Neural cell (in vitro differentiated cells): Measurements from ENCODE around the gene S100B. TPM values are rescaled to one million over a fixed set of nuclear protein-coding genes. Genes with fewer than 3 reads are reported as not detected.

Experiments
- H2AFZ ChIP-seq: fragments of 200-600, 300-800 bp; sonication (generic), shearing (Covaris generic); 2 replicates; pipeline ENCODE4 v1.6.0; 2014; ENCODE audit warnings: low read depth, mild to moderate bottlenecking, antibody characterized with exemption, low read length, moderate library complexity
- H3F3A ChIP-seq: fragments of 200-600 bp; shearing (Covaris generic); 2 replicates; pipeline ENCODE4 v1.6.1; 2016; ENCODE audit warnings: mild to moderate bottlenecking, moderate library complexity, mixed read lengths, antibody characterized with exemption, low read length; ENCODE audit not compliant: insufficient read depth, poor library complexity, severe bottlenecking
- H3K27ac ChIP-seq: fragments of 200-600, 300-800 bp; sonication (generic), shearing (Covaris generic); 2 replicates; pipeline ENCODE4 v1.5.1; 2014; ENCODE audit warnings: mild to moderate bottlenecking, low read length, moderate library complexity
- H3K27me3 ChIP-seq: fragments of 300-800, 200-600 bp; sonication (generic), shearing (Covaris generic); 2 replicates; pipeline ENCODE4 v1.6.0; 2014; ENCODE audit warnings: mild to moderate bottlenecking, low read depth, low read length, moderate library complexity; ENCODE audit not compliant: insufficient read depth
- H3K36me3 ChIP-seq: fragments of 300-800, 200-600 bp; sonication (generic), shearing (Covaris generic); 2 replicates; pipeline ENCODE4 v1.5.1; 2014; ENCODE audit warnings: mild to moderate bottlenecking, antibody characterized with exemption, low read length, moderate library complexity; ENCODE audit not compliant: insufficient read depth
- H3K4me2 ChIP-seq: fragments of 300-800, 200-600 bp; sonication (generic), shearing (Covaris generic); 2 replicates; pipeline ENCODE4 v1.6.0; 2014; ENCODE audit warnings: mild to moderate bottlenecking, low read length
- H3K4me3 ChIP-seq: fragments of 300-800, 200-600 bp; sonication (generic), shearing (Covaris generic); 2 replicates; pipeline ENCODE4 v1.5.1; 2014; ENCODE audit warnings: mild to moderate bottlenecking, low read length, moderate library complexity
- H3K79me2 ChIP-seq: fragments of 200-600 bp; shearing (Covaris generic); replicated peaks from 2 replicates; pipeline ENCODE4 v1.6.0; 2014; ENCODE audit warnings: mild to moderate bottlenecking, low read length, moderate library complexity; ENCODE audit not compliant: insufficient read depth
- H3K9ac ChIP-seq: fragments of 300-800, 200-600 bp; sonication (generic), shearing (Covaris generic); 2 replicates; pipeline ENCODE4 v1.6.1; 2016; ENCODE audit warnings: mild to moderate bottlenecking, low read length, mixed read lengths
- H3K9me2 ChIP-seq: fragments of 200-600 bp; shearing (Covaris generic); 2 replicates; pipeline ENCODE4 v1.6.1; 2016; ENCODE audit warnings: mild to moderate bottlenecking, low read length, mixed read lengths; ENCODE audit not compliant: insufficient read depth
- H3K9me3 ChIP-seq: fragments of 200-600, 300-800 bp; sonication (generic), shearing (Covaris generic); 2 replicates; pipeline ENCODE4 v1.6.1; 2016; ENCODE audit warnings: mild to moderate bottlenecking, mixed run types, low read length, moderate library complexity, mixed read lengths
- H4K20me1 ChIP-seq: fragments of 200-600 bp; shearing (Covaris generic); 2 replicates; pipeline ENCODE4 v1.6.1; 2016; ENCODE audit warnings: mild to moderate bottlenecking, mixed run types; ENCODE audit not compliant: insufficient read depth
- EP300 ChIP-seq: fragments of 450-650 bp; conservative IDR thresholded peaks from 2 replicates; pipeline ENCODE4 v1.6.1; 2014; ENCODE audit warnings: antibody characterized with exemption, mild to moderate bottlenecking, moderate library complexity; ENCODE audit not compliant: poor library complexity, severe bottlenecking
- EZH2 ChIP-seq: fragments of 200-600, 300-800 bp; shearing (Covaris generic), sonication (generic); IDR thresholded peaks from 2 replicates; pipeline ENCODE4 v1.6.1; 2014; ENCODE audit warnings: antibody characterized with exemption, low read length, borderline replicate concordance, mild to moderate bottlenecking; ENCODE audit not compliant: insufficient read depth, poor library complexity, severe bottlenecking
- MXI1 ChIP-seq: fragments of 450-650 bp; conservative IDR thresholded peaks from 2 replicates; pipeline ENCODE4 v1.6.1; 2014; ENCODE audit warnings: antibody characterized with exemption, mild to moderate bottlenecking; ENCODE audit not compliant: poor library complexity, severe bottlenecking
- POLR2AphosphoS5 ChIP-seq: IDR thresholded peaks from 2 replicates; pipeline ENCODE4 v1.6.1; 2012
- RAD21 ChIP-seq: fragments of 450-650 bp; conservative IDR thresholded peaks from 2 replicates; pipeline ENCODE4 v1.6.1; 2014; ENCODE audit warnings: antibody characterized with exemption, mild to moderate bottlenecking, moderate library complexity
- SMC3 ChIP-seq: fragments of 450-650 bp; conservative IDR thresholded peaks from 2 replicates; pipeline ENCODE4 v1.6.1; 2014; ENCODE audit warnings: antibody characterized with exemption, mild to moderate bottlenecking, moderate library complexity; ENCODE audit not compliant: poor library complexity
- TAF1 ChIP-seq: IDR thresholded peaks from 2 replicates; pipeline ENCODE4 v1.6.1; 2012; ENCODE audit warnings: low read depth
- polyA plus RNA-seq: library from polyadenylated mRNA; depleted of rRNA; stranded (reverse); fragments of >200 nt; gene quantifications from 2 replicates; pipeline ENCODE4 v1.2.3, GENCODE V29; 2014
- TF ChIP-seq, protein P1 (sequence below): fragments of 450-650 bp; IDR thresholded peaks from 2 replicates; pipeline ENCODE4 v1.5.1; 2014; ENCODE audit warnings: antibody characterized with exemption, mild to moderate bottlenecking, moderate library complexity; ENCODE audit not compliant: poor library complexity, severe bottlenecking
- TF ChIP-seq, protein P2 (sequence below): IDR thresholded peaks from 2 replicates; pipeline ENCODE4 v1.6.1; 2012; ENCODE audit warnings: borderline replicate concordance

Gene S100B
- polyA plus RNA-seq, 1 donor from 2014 or later, result 1.4 TPM

DNA sequence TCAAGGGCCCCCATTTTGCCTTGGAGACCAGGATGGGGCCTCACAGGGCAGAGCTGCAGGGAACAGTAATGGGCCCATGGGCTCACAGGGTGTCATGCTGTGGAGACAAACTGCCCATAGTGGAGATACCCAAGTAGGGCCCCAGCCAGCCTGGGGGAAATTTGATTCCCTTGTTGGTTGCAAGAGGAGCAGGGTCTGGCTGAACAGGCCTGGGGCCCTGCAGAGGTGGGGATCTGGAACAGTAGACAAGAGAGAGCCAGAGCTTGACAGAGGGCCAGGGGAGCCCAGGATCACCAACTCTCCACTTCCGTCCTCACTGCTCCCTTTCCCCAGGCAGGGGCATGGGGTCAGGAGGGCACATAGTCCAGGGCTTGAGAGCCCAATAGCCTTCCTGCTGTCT is 8.7 kb downstream of the S100B start:
- H3K27me3 ChIP-seq, result no peaks in the 10 kb centered on the region
- TF ChIP-seq, protein P1, sequence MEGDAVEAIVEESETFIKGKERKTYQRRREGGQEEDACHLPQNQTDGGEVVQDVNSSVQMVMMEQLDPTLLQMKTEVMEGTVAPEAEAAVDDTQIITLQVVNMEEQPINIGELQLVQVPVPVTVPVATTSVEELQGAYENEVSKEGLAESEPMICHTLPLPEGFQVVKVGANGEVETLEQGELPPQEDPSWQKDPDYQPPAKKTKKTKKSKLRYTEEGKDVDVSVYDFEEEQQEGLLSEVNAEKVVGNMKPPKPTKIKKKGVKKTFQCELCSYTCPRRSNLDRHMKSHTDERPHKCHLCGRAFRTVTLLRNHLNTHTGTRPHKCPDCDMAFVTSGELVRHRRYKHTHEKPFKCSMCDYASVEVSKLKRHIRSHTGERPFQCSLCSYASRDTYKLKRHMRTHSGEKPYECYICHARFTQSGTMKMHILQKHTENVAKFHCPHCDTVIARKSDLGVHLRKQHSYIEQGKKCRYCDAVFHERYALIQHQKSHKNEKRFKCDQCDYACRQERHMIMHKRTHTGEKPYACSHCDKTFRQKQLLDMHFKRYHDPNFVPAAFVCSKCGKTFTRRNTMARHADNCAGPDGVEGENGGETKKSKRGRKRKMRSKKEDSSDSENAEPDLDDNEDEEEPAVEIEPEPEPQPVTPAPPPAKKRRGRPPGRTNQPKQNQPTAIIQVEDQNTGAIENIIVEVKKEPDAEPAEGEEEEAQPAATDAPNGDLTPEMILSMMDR, result no peak
- TF ChIP-seq TAF1, result no peak
- TF ChIP-seq POLR2AphosphoS5, result no peak
- TF ChIP-seq MXI1, result no peak
- TF ChIP-seq EP300, result no peak
- TF ChIP-seq SMC3, result no peak
- no peak for TF ChIP-seq RAD21
- TF ChIP-seq, protein P2, sequence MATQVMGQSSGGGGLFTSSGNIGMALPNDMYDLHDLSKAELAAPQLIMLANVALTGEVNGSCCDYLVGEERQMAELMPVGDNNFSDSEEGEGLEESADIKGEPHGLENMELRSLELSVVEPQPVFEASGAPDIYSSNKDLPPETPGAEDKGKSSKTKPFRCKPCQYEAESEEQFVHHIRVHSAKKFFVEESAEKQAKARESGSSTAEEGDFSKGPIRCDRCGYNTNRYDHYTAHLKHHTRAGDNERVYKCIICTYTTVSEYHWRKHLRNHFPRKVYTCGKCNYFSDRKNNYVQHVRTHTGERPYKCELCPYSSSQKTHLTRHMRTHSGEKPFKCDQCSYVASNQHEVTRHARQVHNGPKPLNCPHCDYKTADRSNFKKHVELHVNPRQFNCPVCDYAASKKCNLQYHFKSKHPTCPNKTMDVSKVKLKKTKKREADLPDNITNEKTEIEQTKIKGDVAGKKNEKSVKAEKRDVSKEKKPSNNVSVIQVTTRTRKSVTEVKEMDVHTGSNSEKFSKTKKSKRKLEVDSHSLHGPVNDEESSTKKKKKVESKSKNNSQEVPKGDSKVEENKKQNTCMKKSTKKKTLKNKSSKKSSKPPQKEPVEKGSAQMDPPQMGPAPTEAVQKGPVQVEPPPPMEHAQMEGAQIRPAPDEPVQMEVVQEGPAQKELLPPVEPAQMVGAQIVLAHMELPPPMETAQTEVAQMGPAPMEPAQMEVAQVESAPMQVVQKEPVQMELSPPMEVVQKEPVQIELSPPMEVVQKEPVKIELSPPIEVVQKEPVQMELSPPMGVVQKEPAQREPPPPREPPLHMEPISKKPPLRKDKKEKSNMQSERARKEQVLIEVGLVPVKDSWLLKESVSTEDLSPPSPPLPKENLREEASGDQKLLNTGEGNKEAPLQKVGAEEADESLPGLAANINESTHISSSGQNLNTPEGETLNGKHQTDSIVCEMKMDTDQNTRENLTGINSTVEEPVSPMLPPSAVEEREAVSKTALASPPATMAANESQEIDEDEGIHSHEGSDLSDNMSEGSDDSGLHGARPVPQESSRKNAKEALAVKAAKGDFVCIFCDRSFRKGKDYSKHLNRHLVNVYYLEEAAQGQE, result no peak
- TF ChIP-seq EZH2, result no peak
- H4K20me1 ChIP-seq, result no peaks in the 10 kb centered on the region
- no peak overlapping the region for H3K9ac ChIP-seq
- no peak overlapping the region for H3K4me2 ChIP-seq
- no peak overlapping the region for H3K4me3 ChIP-seq
- H3K9me2 ChIP-seq, result no peaks in the 10 kb centered on the region
- H3K36me3 ChIP-seq, result no peaks in the 10 kb centered on the region
- no peak overlapping the region for H2AFZ ChIP-seq
- H3K79me2 ChIP-seq, result no peaks in the 10 kb centered on the region
- H3K27ac ChIP-seq, result no peak overlapping the region
- no peaks in the 10 kb centered on the region for H3K9me3 ChIP-seq
- H3F3A ChIP-seq, result no peaks in the 10 kb centered on the region

DNA sequence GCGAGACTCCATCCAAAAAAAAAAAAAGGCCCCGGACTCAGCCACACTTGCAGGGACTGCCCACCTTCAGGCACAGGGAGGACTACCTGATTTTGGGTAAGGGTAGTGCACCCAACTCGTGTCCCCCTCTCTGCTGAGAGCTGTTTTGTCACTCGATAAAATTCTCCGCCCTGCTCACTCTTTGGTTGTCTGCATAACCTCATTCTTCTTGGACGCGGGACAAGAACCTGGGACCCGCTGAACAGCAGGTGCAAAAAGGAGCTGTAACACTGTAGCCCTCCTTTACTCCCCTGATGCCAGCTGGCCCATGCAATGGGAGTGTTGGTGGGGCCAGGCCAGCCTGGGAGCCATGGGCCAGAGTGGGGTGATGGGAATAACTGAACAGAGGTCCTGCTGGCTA is 10.6 kb downstream of the S100B start:
- H3K27ac ChIP-seq, result no peak overlapping the region
- H3K27me3 ChIP-seq, result no peaks in the 10 kb centered on the region
- H3K9me2 ChIP-seq, result no peaks in the 10 kb centered on the region
- TF ChIP-seq EP300 (no peak), POLR2AphosphoS5 (no peak), MXI1 (no peak), EZH2 (no peak), RAD21 (no peak), TAF1 (no peak), SMC3 (no peak)
- TF ChIP-seq, protein P1, result no peak
- TF ChIP-seq, protein P2, result no peak
- H3K79me2 ChIP-seq, result no peaks in the 10 kb centered on the region
- H2AFZ ChIP-seq, result no peak overlapping the region
- H3F3A ChIP-seq, result no peaks in the 10 kb centered on the region
- H3K9me3 ChIP-seq, result no peaks in the 10 kb centered on the region
- no peak overlapping the region for H3K4me2 ChIP-seq
- H4K20me1 ChIP-seq, result no peaks in the 10 kb centered on the region
- no peak overlapping the region for H3K4me3 ChIP-seq
- H3K9ac ChIP-seq, result no peak overlapping the region
- H3K36me3 ChIP-seq, result no peaks in the 10 kb centered on the region
